ENCODE results near the gene KIF26A.

The KIF26A gene

GRCh38 chr14:104138098-104138717, at the start of gene KIF26A:
KIF26A (plus strand) TSS chr14:104138587; CDS start chr14:104138723, 136 bp downstream.
- no peak for DNase-seq (ENCODE audit: low read depth)

- DNase-seq (ENCODE audit: low read depth): no peak
These were observed 48.2 kb upstream of the KIF26A start for GRCh38 chr14:104090071-104090748.

DNA sequence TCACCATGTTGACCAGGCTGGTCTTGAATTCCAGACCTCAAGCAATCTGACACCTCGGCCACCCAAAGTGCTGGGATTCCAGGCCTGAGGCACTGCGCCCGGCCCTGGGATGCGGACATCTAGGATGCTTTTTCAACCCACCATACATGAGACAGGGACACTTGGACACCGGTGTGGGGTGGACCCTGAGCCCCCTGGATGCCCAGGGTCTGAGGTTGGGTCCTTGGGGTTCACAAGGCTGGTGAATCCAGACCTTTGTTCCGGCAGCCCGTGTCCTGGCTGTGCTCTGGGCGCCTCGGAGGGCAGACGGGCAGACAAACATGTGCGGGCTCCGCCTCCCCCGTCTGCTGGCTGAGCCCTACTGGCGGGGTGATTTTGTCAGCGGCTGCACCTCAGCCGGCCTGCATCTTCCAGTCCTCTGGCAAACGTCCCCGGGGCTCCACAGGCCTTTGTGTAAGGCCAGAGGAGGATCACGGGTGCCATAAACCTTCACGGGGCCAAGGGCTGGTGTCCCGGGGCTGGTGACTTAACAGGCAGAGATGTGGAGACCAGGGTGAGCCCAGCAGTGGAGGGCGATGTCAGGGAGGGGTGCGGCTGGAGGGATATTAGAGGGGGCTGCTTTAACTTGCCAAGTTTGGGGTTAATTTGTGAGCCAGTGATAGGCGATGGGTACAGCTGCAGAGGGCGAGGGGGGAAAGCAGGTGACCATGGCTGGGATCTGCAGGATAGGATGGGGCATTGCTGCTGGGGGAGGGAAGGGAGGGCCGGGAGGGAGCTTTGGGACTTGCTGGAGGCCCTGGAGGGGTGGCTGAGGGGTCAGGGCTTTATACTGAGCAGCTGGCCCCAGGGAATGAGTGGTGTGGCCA, 47.1 kb upstream of the KIF26A start:
- DNase-seq (ENCODE audit: low read depth): no peak

- no peak for DNase-seq (ENCODE audit: low read depth)
These were observed 46.2 kb upstream of the KIF26A start for GRCh38 chr14:104091927-104092771.

GRCh38 chr14:104092931-104093365, 45.4 kb upstream of the KIF26A start:
- no peak for DNase-seq (ENCODE audit: low read depth)

DNA sequence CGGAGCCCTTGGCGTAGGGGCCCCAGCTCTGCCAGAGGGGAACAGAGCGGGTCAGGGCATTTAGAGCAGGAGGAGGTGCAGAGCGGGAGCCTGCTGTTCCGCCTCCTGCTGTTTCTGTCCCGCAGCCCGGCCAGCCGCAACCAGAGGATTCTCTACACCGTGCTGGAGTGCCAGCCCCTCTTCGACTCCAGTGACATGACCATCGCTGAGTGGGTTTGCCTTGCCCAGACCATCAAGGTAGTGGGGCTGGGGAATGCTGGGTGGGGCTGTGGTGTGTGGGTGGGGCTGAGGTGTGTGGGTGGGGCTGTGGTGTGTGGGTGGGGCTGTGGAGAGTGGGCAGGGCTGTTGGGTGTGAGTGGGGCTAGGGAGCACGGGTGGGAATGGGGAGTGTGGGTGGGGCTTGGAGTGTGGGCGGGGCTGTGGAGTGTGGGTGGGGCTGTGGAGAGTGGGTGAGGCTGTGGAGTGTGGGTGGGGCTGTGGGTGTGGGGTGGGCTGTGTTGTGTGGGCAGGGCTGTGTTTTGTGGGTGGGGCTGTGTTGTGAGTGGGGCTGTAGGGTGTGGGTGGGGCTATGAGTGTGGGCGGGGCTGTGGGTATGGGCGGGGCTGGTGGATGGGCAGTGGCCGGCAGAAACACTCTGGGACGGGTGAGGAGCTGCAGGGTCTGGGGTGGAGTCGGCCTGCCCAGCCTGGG, 44.9 kb upstream of the KIF26A start:
- DNase-seq (ENCODE audit: low read depth): no peak

DNA sequence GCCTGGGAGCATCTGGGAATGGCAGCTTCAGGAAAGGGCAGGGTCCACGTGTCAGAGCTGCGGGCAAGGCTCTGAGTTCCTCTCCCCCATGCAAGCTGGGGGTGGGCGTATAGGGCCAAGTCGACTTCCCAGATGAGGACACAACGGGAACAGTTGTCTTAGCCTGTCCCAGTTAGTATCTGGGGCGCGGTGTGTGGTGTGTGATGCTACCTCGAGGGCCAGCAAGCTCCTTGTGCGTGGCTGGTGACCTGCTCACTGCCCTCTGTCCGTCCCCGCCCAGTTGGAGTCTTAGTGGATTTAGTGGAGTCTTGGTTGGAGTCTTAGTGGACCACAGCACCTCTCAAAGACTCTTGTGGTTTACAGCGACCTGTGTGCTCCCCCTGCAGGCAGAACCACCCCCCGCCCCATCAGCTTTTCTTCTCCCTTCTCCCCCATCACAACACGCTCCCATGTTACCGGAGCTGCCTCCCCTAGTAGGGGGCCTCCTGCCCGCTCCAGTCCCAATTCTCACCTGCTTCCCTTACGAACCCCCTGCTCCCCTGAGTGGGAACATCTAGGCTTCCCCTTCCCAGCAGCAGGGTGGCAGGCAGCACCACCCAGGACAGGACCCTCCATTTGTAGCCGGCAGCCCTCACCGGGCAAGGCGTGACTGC, 44.2 kb upstream of the KIF26A start:
- no peak for DNase-seq (ENCODE audit: low read depth)

GRCh38 chr14:104094709-104095425, 43.5 kb upstream of the KIF26A start:
- DNase-seq (ENCODE audit: low read depth): peak; percentile 39

DNA sequence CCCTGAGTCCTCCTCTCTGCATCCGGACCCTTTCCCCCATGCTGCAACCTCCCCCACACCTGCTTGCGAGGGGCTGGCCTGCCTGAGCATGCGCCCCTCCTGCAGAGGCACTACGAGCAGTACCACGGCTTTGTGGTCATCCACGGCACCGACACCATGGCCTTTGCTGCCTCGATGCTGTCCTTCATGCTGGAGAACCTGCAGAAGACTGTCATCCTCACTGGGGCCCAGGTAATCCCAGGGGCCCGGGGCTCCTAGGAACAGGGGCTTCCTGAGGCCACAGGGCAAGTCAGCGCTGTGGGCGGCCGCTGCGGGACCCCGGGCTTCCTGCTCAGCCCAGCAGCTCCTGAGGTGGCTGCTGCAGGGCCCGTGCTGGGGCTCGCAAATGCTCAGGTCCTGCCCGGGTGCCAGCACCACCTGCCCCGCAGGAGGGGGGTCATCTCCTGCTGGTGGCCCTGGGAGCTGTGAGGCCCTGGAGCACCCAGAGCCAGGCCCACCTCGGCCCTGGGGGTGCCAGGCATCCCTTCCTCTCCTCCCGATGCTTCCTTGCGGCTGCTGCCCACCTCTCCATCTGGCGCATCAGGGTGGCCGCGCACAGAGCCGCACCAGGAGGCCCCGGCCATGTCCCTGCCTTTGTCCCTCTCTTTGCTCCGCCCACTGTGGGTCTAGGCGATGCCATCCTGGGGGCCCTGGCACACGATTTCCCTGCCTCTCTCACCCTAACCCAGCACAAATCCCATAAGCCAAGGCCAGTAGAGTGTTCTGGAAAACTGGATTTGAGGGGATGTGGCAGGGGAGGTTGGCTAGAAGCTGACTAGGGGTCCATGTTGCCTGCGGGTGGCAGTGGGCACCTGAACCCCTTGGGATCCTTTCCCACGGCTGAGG, 42.7 kb upstream of the KIF26A start:
- DNase-seq (ENCODE audit: low read depth): no peak

DNA sequence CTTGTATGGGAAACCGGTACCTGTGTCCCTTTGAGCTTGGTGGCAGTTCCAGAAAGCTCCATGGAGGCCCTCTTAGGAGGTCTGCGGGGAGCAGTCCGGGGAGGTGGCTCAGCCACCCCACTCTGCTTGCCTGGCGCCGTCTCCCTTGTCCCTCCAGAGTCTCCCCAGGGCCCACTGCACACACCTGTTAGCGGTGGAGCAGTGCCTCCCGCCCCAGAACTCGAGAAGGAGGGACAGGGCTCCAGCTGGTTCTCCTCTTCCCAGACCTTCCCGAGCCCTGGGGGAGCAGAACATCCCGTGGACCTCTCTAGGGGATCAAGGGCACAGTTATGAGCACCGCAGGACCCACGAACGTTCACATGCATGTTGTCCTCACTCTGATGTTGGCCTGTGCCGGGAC, 42.1 kb upstream of the KIF26A start:
- no peak for DNase-seq (ENCODE audit: low read depth)

DNA sequence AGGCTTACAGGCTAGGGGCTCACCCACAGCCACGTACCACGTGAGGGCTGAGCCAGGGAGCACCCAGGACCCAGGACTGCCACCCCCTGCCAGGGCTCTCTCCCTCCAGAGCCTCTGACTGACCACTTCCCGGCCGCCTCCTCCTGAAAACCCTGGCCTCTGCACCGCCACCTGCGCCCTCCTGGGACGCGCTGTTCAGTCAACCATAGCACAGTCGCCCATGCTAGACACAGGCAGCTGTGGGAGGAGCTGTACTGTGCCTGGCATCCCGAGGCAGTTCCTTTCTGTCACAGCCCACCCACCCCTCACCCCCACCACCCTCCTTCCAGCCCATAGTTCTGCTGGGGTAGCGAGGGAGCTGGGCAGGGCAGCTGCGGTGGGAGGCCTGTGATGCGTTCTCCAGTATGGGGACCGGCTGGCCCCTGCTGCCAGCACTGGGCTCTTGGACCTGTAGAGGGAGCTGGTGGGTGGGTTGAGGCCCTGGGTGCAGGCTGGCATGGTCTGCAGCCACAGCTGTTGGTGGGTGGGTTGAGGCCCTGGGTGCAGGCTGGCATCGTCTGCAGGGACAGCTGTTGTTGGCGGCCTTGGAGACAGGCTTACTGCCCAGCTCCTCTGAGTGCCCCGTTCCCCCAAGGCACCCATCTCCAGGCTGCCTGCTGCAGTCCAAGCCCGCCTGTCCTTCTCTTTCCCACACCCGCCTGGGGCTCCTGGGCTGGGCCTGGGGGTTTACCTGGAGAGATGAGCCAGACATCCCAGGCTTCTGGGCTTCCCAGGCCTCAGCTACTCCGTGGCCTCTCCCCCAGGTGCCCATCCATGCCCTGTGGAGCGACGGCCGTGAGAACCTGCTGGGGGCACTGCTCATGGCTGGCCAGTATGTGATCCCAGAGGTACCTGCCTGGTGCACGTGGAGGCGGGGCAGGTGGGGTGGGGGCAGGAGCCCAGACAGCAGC, 41.4 kb upstream of the KIF26A start:
- DNase-seq (ENCODE audit: low read depth): no peak

- DNase-seq (ENCODE audit: low read depth): no peak
These were observed 39.9 kb upstream of the KIF26A start for GRCh38 chr14:104098272-104099095.

DNA sequence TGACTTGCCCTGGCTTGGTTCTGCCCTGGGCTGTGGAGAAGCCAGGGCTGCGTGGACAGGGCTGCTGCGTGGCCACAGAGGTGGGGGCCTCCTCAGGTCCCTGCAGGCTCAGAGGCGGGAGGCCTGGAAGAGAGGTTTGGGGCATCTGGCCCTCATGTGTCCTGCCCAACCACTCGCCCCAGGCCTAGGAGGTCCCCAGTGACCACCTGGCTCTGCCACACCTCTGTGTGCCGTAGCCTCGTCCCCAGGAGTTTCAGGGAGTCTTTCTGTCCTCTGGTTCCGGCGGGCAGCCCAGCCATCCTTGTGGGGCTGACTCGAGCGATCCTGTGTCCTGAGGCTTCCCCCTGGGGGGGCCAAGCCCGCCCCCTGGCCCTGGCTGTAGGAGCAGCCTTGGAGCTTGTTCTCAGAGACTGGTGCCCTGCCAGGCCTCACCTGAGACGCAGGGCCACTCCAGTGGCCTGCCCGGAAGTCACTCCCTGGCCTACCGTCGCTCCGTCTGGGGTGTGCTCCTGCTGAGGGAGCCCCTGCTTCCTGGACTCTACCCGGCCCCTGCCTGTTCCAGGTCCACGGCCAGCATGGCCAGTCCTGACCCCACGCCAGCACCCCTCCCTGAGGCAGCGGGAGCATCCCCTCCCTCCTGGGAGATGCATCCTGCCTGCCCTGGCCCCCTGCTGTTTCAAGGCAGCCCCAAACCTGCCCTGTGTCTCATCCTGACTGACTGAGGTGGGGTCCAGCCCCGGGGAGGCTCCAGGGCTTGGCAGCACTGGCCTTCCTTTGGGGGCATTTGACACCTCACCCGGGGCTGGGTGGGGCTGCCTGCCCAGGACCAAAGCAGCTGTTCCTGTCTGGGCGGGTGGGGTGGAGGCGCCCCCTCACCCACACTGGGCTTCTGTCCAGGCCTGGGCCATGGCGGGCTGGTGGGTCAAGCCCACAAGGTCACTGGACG, 39.0 kb upstream of the KIF26A start:
- no peak for DNase-seq (ENCODE audit: low read depth)

GRCh38 chr14:104100171-104101085, 38.0 kb upstream of the KIF26A start:
- DNase-seq (ENCODE audit: low read depth): no peak

All from ELR (cell line).